ENCODE data around the gene ACIN1. TPM values are rescaled to one million over a fixed set of nuclear protein-coding genes. Genes with fewer than 3 reads are reported as not detected.

ACIN1 gene
- total RNA-seq, 1 experiment from 2014 or later = 179 TPM

- H2AFZ ChIP-seq (ENCODE audit: low read depth, low read length, poor library complexity, severe bottlenecking) = no peak overlapping the region
- H3K9ac ChIP-seq (ENCODE audit: low read length) = no peak overlapping the region
- ATAC-seq = no peak
- H3K36me3 ChIP-seq (ENCODE audit: control insufficient read depth in 1 of 2, insufficient read depth in 2 of 2, low read length in 2 of 2) = no peaks in the 10 kb centered on the region
- H4K20me1 ChIP-seq (ENCODE audit: insufficient read depth) = no peaks in the 10 kb centered on the region
- H3K9me2 ChIP-seq (ENCODE audit: insufficient read depth) = no peaks in the 10 kb centered on the region
- intact Hi-C loops (cut with micrococcal nuclease) = no loop called here
- CTCF ChIA-PET = no interaction called here
- H3K79me2 ChIP-seq (ENCODE audit: insufficient read depth, low read length) = no peaks in the 10 kb centered on the region
- H3K9me3 ChIP-seq (ENCODE audit: control insufficient read depth in 1 of 2, insufficient read depth in 1 of 2, low read depth in 1 of 2, low read length in 2 of 2) = no peaks in the 10 kb centered on the region
- BruUV-seq (replicated peaks) = no TSS peak
- RAD21 ChIA-PET (ENCODE audit: low non-redundant PET in 1 of 2, low total read pairs in 2 of 2, uncharacterized antibody in 2 of 2, unreplicated experiment in 2 of 2) = no interaction called here
- no peak overlapping the region for H3K4me3 ChIP-seq (replicated peaks in 1 of 2; ENCODE audit: low read depth in 1 of 2, low read length in 2 of 2)
- no peaks in the 10 kb centered on the region for H3K27me3 ChIP-seq (ENCODE audit: insufficient read depth, low read length)
- H3K4me1 ChIP-seq (ENCODE audit: control insufficient read depth in 1 of 2, insufficient read depth in 2 of 2, low read length in 2 of 2) = peaks cover 0 to 5% of the 10 kb centered on the region in 2 experiments; a peak in 1 of 4 replicates
- no peak overlapping the region for H3K27ac ChIP-seq (ENCODE audit: low read depth, low read length)
- no peak for DNase-seq (ENCODE audit: low read depth, low spot score)
- no peak for TF ChIP-seq JUND (IDR thresholded peaks at IDR 0.05)
- TF ChIP-seq SIN3A (IDR thresholded peaks at IDR 0.05; ENCODE audit: low read depth) = no peak
- POLR2A ChIA-PET = no interaction called here
- no peak overlapping the region for H3K4me2 ChIP-seq (ENCODE audit: low read length)
Observed at GRCh38 chr14:23044840-23045239, 50.1 kb downstream of the ACIN1 start.

GRCh38 chr14:23043754-23044153 lies 51.2 kb downstream of the ACIN1 start:
- Histone ChIP-seq H2AFZ (ENCODE audit: low read depth, low read length, poor library complexity, severe bottlenecking) (no peak overlapping the region), H3K4me2 (ENCODE audit: low read length) (no peak overlapping the region), H3K9me3 (ENCODE audit: control insufficient read depth in 1 of 2, insufficient read depth in 1 of 2, low read depth in 1 of 2, low read length in 2 of 2) (no peaks in the 10 kb centered on the region), H3K9ac (ENCODE audit: low read length) (no peak overlapping the region), H4K20me1 (ENCODE audit: insufficient read depth) (no peaks in the 10 kb centered on the region), H3K4me3 (replicated peaks in 1 of 2; ENCODE audit: low read depth in 1 of 2, low read length in 2 of 2) (no peak overlapping the region), H3K36me3 (ENCODE audit: control insufficient read depth in 1 of 2, insufficient read depth in 2 of 2, low read length in 2 of 2) (no peaks in the 10 kb centered on the region), H3K27me3 (ENCODE audit: insufficient read depth, low read length) (no peaks in the 10 kb centered on the region), H3K4me1 (ENCODE audit: control insufficient read depth in 1 of 2, insufficient read depth in 2 of 2, low read length in 2 of 2) (peaks cover 0 to 5% of the 10 kb centered on the region in 2 experiments; a peak in 1 of 4 replicates), H3K27ac (ENCODE audit: low read depth, low read length) (no peak overlapping the region), H3K9me2 (ENCODE audit: insufficient read depth) (no peaks in the 10 kb centered on the region), H3K79me2 (ENCODE audit: insufficient read depth, low read length) (no peaks in the 10 kb centered on the region)
- ChIA-PET RAD21 (ENCODE audit: low non-redundant PET in 1 of 2, low total read pairs in 2 of 2, uncharacterized antibody in 2 of 2, unreplicated experiment in 2 of 2) (no interaction called here), CTCF (no interaction called here), POLR2A (no interaction called here)
- no TSS peak for BruUV-seq (replicated peaks)
- intact Hi-C loops (cut with micrococcal nuclease) = no loop called here
- DNase-seq (ENCODE audit: low read depth, low spot score) = no peak
- TF ChIP-seq POLR2A (IDR thresholded peaks at IDR 0.05; ENCODE audit: borderline replicate concordance, extremely low read depth, insufficient read depth, insufficient read length) (no peak), ATF3 (IDR thresholded peaks at IDR 0.05) (no peak), POLR2AphosphoS5 (IDR thresholded peaks at IDR 0.05; ENCODE audit: low read depth, low read length) (no peak), ELF1 (IDR thresholded peaks at IDR 0.05; ENCODE audit: borderline replicate concordance, low read depth) (no peak)
- TF ChIP-seq, protein P1, sequence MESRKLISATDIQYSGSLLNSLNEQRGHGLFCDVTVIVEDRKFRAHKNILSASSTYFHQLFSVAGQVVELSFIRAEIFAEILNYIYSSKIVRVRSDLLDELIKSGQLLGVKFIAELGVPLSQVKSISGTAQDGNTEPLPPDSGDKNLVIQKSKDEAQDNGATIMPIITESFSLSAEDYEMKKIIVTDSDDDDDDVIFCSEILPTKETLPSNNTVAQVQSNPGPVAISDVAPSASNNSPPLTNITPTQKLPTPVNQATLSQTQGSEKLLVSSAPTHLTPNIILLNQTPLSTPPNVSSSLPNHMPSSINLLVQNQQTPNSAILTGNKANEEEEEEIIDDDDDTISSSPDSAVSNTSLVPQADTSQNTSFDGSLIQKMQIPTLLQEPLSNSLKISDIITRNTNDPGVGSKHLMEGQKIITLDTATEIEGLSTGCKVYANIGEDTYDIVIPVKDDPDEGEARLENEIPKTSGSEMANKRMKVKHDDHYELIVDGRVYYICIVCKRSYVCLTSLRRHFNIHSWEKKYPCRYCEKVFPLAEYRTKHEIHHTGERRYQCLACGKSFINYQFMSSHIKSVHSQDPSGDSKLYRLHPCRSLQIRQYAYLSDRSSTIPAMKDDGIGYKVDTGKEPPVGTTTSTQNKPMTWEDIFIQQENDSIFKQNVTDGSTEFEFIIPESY (IDR thresholded peaks at IDR 0.05; ENCODE audit: extremely low read depth, insufficient replicate concordance, low read length) = no peak
- TF ChIP-seq, protein P2, sequence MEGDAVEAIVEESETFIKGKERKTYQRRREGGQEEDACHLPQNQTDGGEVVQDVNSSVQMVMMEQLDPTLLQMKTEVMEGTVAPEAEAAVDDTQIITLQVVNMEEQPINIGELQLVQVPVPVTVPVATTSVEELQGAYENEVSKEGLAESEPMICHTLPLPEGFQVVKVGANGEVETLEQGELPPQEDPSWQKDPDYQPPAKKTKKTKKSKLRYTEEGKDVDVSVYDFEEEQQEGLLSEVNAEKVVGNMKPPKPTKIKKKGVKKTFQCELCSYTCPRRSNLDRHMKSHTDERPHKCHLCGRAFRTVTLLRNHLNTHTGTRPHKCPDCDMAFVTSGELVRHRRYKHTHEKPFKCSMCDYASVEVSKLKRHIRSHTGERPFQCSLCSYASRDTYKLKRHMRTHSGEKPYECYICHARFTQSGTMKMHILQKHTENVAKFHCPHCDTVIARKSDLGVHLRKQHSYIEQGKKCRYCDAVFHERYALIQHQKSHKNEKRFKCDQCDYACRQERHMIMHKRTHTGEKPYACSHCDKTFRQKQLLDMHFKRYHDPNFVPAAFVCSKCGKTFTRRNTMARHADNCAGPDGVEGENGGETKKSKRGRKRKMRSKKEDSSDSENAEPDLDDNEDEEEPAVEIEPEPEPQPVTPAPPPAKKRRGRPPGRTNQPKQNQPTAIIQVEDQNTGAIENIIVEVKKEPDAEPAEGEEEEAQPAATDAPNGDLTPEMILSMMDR (IDR thresholded peaks at IDR 0.05 in 2 of 3, conservative IDR thresholded peaks at IDR 0.05 in 1 of 3; ENCODE audit: borderline replicate concordance in 1 of 3, insufficient read depth in 1 of 3, low read depth in 2 of 3, low read length in 2 of 3) = no peak
- ATAC-seq = no peak

Data from HCT116 (cell line).